ENCODE results near the gene ZNF700. TPM values are rescaled to one million over a fixed set of nuclear protein-coding genes. Genes with fewer than 3 reads are reported as not detected.
"Not testable (repeated sequence)": the region's sequence is repeated elsewhere in the genome, so short reads cannot be mapped to it uniquely, and the experiment has no call there.

Gene ZNF700
- total and polyA plus RNA-seq, 12 donors: 2.4 to 11.3 (median 4.4) TPM

GRCh38 chr19:11984986-11985385, 60.1 kb downstream of the ZNF700 start:
- intact Hi-C loops (cut with DNase I): loop anchor here in 9 of 10 donors (5.0 kb wide), 5 partner anchors 58 to 188 kb away; partner anchors contain the start of genes ZNF491 (in 6 of the 9), ZNF20 (in 2 of the 9) and ZNF700 (in 1 of the 9)
- no peak overlapping the region for H3K27ac ChIP-seq
- no peak overlapping the region for H3K4me3 ChIP-seq
- peaks cover 0 to 40% (median 21%) of the 10 kb centered on the region in 11 donors for H3K9me3 ChIP-seq
- 26 to 34% methylated on average over 5 of the region's 5 CpGs for WGBS, 2 donors
- H3K4me1 ChIP-seq: peaks cover 0 to 12% (median 0%) of the 10 kb centered on the region in 9 donors
- DNase-seq (no peak), ATAC-seq (no peak)
- no peaks in the 10 kb centered on the region for H3K27me3 ChIP-seq
- H3K36me3 ChIP-seq: peaks cover 0 to 8% (median 2%) of the 10 kb centered on the region in 9 donors
- TF ChIP-seq CTCF (IDR thresholded peaks at IDR 0.05): peak in 3 of 9 donors; percentile 13 to 30 (median 29)

GRCh38 chr19:11986754-11987153, 61.8 kb downstream of the ZNF700 start:
- peaks cover 0 to 22% (median 5%) of the 10 kb centered on the region in 11 donors for H3K9me3 ChIP-seq
- H3K27ac ChIP-seq: no peak overlapping the region
- H3K27me3 ChIP-seq: no peaks in the 10 kb centered on the region
- H3K4me3 ChIP-seq: peak overlapping the region in 3 of 10 donors; percentile 82 to 91 (median 86)
- TF ChIP-seq CTCF (IDR thresholded peaks at IDR 0.05): no peak
- H3K4me1 ChIP-seq: peaks cover 0 to 12% (median 0%) of the 10 kb centered on the region in 9 donors
- intact Hi-C loops (cut with DNase I): loop anchor here in 9 of 10 donors (1.0 to 5.0 kb wide), 8 partner anchors 22 to 189 kb away; partner anchors contain the start of genes ZNF491 (in 6 of the 9), ZNF20 (in 2 of the 9), ZNF700 (in 2 of the 9) and ZNF763 (in 1 of the 9)
- no peak for DNase-seq
- no peak for ATAC-seq
- peaks cover 0 to 6% (median 0%) of the 10 kb centered on the region in 9 donors for H3K36me3 ChIP-seq
- 94 to 96% methylated on average over 17 of the region's 17 CpGs for WGBS, 2 donors

GRCh38 chr19:11987405-11988281, 62.7 kb downstream of the ZNF700 start:
- Histone ChIP-seq H3K4me1 (peaks cover 0 to 12% (median 0%) of the 10 kb centered on the region in 9 donors), H3K27me3 (no peaks in the 10 kb centered on the region), H3K27ac (peak overlapping the region; percentile 12 to 90 (median 87)), H3K36me3 (peaks cover 0 to 6% (median 0%) of the 10 kb centered on the region in 9 donors), H3K4me3 (peak overlapping the region; percentile 72 to 98 (median 84)), H3K9me3 (peaks cover 0 to 13% (median 0%) of the 10 kb centered on the region in 11 donors)
- intact Hi-C loops (cut with DNase I): loop anchor here in 9 of 10 donors (1.0 to 5.0 kb wide), 14 partner anchors 23 to 191 kb away; partner anchors contain the start of genes ZNF491 (in 6 of the 9), ZNF20 (in 4 of the 9), ZNF763 (in 3 of the 9) and ZNF700 (in 2 of the 9)
- peak; percentile 98 to 100 (median 100) for ATAC-seq
- 0 to 1% methylated on average over 54 of the region's 54 CpGs for WGBS, 2 donors
- peak; percentile 96 for DNase-seq
- peak in 1 of 9 donors; percentile 8 for TF ChIP-seq CTCF (IDR thresholded peaks at IDR 0.05)

GRCh38 chr19:11989112-11989456, 64.2 kb downstream of the ZNF700 start:
- DNase-seq (no peak), ATAC-seq (no peak)
- Histone ChIP-seq H3K4me3 (peak overlapping the region in 8 of 10 donors; percentile 74 to 98 (median 84)), H3K4me1 (peaks cover 0 to 12% (median 0%) of the 10 kb centered on the region in 9 donors), H3K9me3 (peaks cover 0 to 1% (median 0%) of the 10 kb centered on the region in 11 donors), H3K27ac (peak overlapping the region in 3 of 10 donors; percentile 78 to 90 (median 87)), H3K36me3 (peaks cover 0 to 6% (median 0%) of the 10 kb centered on the region in 9 donors), H3K27me3 (no peaks in the 10 kb centered on the region)
- WGBS, 2 donors: 69 to 75% methylated on average over 9 of the region's 9 CpGs
- intact Hi-C loops (cut with DNase I): loop anchor here in 9 of 10 donors (1.0 to 5.0 kb wide), 11 partner anchors 24 to 192 kb away; partner anchors contain the start of genes ZNF491 (in 6 of the 9), ZNF20 (in 4 of the 9), ZNF763 (in 2 of the 9) and ZNF433 (in 1 of the 9)
- TF ChIP-seq CTCF (IDR thresholded peaks at IDR 0.05): no peak

- 73 to 74% methylated on average over 4 of the region's 4 CpGs for WGBS, 2 donors
- not testable (repeated sequence) for H3K27ac ChIP-seq, DNase-seq, H3K36me3 ChIP-seq, ATAC-seq, H3K27me3 ChIP-seq, H3K4me3 ChIP-seq, H3K9me3 ChIP-seq
- intact Hi-C loops (cut with DNase I): loop anchor here in 2 of 10 donors (5.0 to 10.0 kb wide), 2 partner anchors 195 to 197 kb away; partner anchors contain the start of gene ZNF491 (in 2 of the 2)
- peaks cover 0 to 15% (median 0%) of the 10 kb centered on the region in 9 donors for H3K4me1 ChIP-seq
Observed at GRCh38 chr19:11991921-11992320, 67.0 kb downstream of the ZNF700 start.
